Heart right ventricle (tissue), 16 donors: ENCODE measurements around the gene UBN1. TPM values are rescaled to one million over a fixed set of nuclear protein-coding genes. Genes with fewer than 3 reads are reported as not detected.

Source experiments
- ATAC-seq, 8 donors: fragments of 200-7000 bp; cut with Tn5 transposase; one replicate each; pipeline ENCODE4 v1.9.1; 2020; ENCODE audit warnings: mild to moderate bottlenecking in 8 of 8, moderate library complexity in 8 of 8, moderate number of reproducible peaks in 1 of 8
- DNase-seq, 2 donors: peaks; one replicate each; pipeline ENCODE4 v3.0.0-alpha.2; 2020
- H3K27ac ChIP-seq, 10 donors: fragments of 200-600 bp; sonication (generic) in 2 of 10; one replicate each; pipeline versions ENCODE4 v1.5.0 to v1.8.0; 2020 to 2022; ENCODE audit warnings: mild to moderate bottlenecking in 3 of 10
- H3K27me3 ChIP-seq, 7 donors: fragments of 200-600 bp; one replicate each; pipeline ENCODE4 v1.8.0; 2021 to 2022; ENCODE audit warnings: mild to moderate bottlenecking in 2 of 7
- H3K36me3 ChIP-seq, 9 donors: fragments of 200-600 bp; sonication (generic) in 1 of 9; one replicate each; pipeline versions ENCODE4 v1.5.0 to v1.8.0; 2020 to 2022; ENCODE audit warnings: mild to moderate bottlenecking in 2 of 9
- H3K4me1 ChIP-seq, 9 donors: fragments of 200-600 bp; sonication (generic) in 1 of 9; one replicate each; pipeline versions ENCODE4 v1.5.0 to v1.8.0; 2020 to 2022; ENCODE audit warnings: mild to moderate bottlenecking in 4 of 9
- H3K4me3 ChIP-seq, 10 donors: fragments of 200-600 bp; sonication (generic) in 2 of 10; one replicate each; pipeline versions ENCODE4 v1.5.0 to v1.8.0; 2020 to 2022; ENCODE audit warnings: mild to moderate bottlenecking in 7 of 10, moderate library complexity in 2 of 10
- H3K9me3 ChIP-seq, 11 donors: fragments of 200-600 bp in 10 of 11; sonication (generic) in 2 of 11; one replicate each; pipeline versions ENCODE4 v1.5.0 to v1.8.0; 2013 to 2022; ENCODE audit warnings: mild to moderate bottlenecking in 2 of 11, control low read depth in 1 of 11, moderate library complexity in 1 of 11
- WGBS, 2 donors: extraction: QIAGEN DNeasy Blood & Tissue Kit; methylation state at CpG; one replicate each; pipeline ENCODE4 v1.1.7; 2013; ENCODE audit warnings: inconsistent platforms in 1 of 2; 5-methylcytosine and 5-hydroxymethylcytosine counted together
- intact Hi-C, 10 donors: fragments of 100-400 bp; cut with DNase I; formaldehyde crosslinking; loops; one replicate each; pipeline versions ENCODE4 v1.11.1 to v1.14.2; 2022
- polyA plus RNA-seq, 2 donors: library from polyadenylated mRNA; stranded (reverse); fragments of 200-250 nt; gene quantifications; one replicate each; pipeline ENCODE4 v1.2.3, GENCODE V29; 2013
- total RNA-seq, 10 donors: library from RNA; stranded (reverse); fragmentation: NEBNext Ultra II Directional in 3 of 10; extraction: Animal tissue kit (Norgen Biotek cat#: 25700) in 3 of 10; gene quantifications; one replicate each; pipeline versions ENCODE4 v1.2.1 to v1.2.4, GENCODE V29; 2021 to 2023
- TF ChIP-seq, protein P1 (sequence below), 9 donors: fragments of 200-600 bp; sonication (generic) in 2 of 9; IDR thresholded peaks; one replicate each; pipeline versions ENCODE4 v1.5.0 to v1.8.0; 2021 to 2022; ENCODE audit warnings: antibody characterized with exemption in 9 of 9, mild to moderate bottlenecking in 5 of 9, moderate library complexity in 1 of 9
- donor health status: Arrhythmogenic right ventricular cardiomyopathy.
- donor health status: ischemic (EF 13 %, LVEDD 7.1; RV severe dilation, severe dysfunction).
- donor health status: healthy with polysubstance abuse.
- donor health status: DM: no; HTN: yes; CAD: no.
- donor health status: DM: no; HTN: no; CAD: no.
- donor health status: ischemic (EF 25% LVEDD 6.9; RV normal size, moderate dysfunction).
- donor health status: ischemic (EF 25% LVEDD 5.7; RV mildly dilated, moderate dysfunction).
- donor health status: healthy.
- donor health status: DM: yes; HTN: yes; CAD: no.
- donor health status: Ischemic cardiomyopathy.
- donor health status: ischemic (EF 35%, LVEDD 5.7; RV mildly dilated, moderate dysfunction).
- donor health status: nonischemic (EF 11% LVEDD 7.7; RV severe dilation, severe dysfunction).
- donor health status: DM: yes; HTN: yes; CAD: no.
- donor health status: PGD.
- donor health status: ischemic (EF 29% LVEDD 5.4; RV normal size, mild dysfunction).
- donor health status: nonischemic (EF 23%, LVEDD 6.1; RV moderate dilation, normal function).

Gene UBN1
- total and polyA plus RNA-seq, 12 donors = 11.3 to 56.9 (median 30.2) TPM

DNA sequence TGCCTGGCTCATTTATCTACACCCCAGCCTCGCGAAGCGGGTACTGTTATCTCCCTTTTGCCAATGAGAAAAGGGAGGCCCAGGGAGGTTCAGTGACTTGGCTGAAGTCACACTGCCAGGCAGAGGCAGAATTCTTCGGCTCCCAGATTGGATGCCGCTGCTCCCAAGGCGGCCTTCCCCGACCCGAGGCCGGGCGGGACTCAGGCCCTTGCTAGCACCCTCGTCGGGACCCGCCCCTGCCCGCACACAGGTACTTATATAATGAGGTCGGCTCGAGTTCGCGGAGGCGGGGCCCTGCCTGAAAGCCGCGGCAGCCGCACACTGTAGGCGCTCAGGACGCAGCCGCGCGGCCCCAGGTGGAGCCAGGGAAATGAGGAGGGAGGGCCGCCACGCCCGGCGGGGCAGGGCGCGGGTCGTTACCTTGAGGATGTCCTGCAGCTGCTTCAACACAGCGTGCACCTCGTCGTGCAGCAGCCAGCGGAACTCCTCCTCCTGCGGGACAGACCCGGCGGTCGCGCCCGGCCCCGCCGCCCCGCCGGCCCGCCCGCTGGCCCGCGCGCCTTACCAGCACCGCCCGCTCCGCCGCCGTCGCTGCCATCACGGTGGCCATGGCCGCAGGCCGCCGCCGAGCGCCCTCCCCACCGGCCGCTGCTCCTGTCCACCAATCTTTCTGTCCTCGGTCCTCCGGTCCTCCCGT lies 45.2 kb upstream of the UBN1 start, which contains the start of gene ROGDI:
ROGDI (minus strand) TSS at position 672 of the 697 bp plus-strand sequence; CDS start at position 610, 62 bp downstream.
- peak; percentile 29 to 74 (median 57) for ATAC-seq
- intact Hi-C loops = loop anchor here in 5 of 10 donors (2.0 to 10.0 kb wide), 5 partner anchors 35 to 155 kb away; partner anchors contain the start of genes GLYR1 (in 3 of the 5), UBN1 (in 3 of the 5), ZNF500 (in 3 of the 5) and SEC14L5 (in 1 of the 5)
- Histone ChIP-seq H3K9me3 (no peaks in the 10 kb centered on the region), H3K4me1 (peaks cover 0 to 51% (median 29%) of the 10 kb centered on the region in 9 donors), H3K4me3 (peak within 1 kb of the TSS; percentile 64 to 95 (median 84)), H3K36me3 (peaks cover 0 to 61% (median 39%) of the 10 kb centered on the region in 9 donors), H3K27me3 (no peaks in the 10 kb centered on the region), H3K27ac (peak within 1 kb of the TSS; percentile 67 to 96 (median 92))
- peak; percentile 75 to 76 for DNase-seq
- WGBS, 2 donors = 0% methylated on average over 45 to 70 of the region's 70 CpGs
- TF ChIP-seq, protein P1, sequence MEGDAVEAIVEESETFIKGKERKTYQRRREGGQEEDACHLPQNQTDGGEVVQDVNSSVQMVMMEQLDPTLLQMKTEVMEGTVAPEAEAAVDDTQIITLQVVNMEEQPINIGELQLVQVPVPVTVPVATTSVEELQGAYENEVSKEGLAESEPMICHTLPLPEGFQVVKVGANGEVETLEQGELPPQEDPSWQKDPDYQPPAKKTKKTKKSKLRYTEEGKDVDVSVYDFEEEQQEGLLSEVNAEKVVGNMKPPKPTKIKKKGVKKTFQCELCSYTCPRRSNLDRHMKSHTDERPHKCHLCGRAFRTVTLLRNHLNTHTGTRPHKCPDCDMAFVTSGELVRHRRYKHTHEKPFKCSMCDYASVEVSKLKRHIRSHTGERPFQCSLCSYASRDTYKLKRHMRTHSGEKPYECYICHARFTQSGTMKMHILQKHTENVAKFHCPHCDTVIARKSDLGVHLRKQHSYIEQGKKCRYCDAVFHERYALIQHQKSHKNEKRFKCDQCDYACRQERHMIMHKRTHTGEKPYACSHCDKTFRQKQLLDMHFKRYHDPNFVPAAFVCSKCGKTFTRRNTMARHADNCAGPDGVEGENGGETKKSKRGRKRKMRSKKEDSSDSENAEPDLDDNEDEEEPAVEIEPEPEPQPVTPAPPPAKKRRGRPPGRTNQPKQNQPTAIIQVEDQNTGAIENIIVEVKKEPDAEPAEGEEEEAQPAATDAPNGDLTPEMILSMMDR (IDR thresholded peaks at IDR 0.05) = no peak

DNA sequence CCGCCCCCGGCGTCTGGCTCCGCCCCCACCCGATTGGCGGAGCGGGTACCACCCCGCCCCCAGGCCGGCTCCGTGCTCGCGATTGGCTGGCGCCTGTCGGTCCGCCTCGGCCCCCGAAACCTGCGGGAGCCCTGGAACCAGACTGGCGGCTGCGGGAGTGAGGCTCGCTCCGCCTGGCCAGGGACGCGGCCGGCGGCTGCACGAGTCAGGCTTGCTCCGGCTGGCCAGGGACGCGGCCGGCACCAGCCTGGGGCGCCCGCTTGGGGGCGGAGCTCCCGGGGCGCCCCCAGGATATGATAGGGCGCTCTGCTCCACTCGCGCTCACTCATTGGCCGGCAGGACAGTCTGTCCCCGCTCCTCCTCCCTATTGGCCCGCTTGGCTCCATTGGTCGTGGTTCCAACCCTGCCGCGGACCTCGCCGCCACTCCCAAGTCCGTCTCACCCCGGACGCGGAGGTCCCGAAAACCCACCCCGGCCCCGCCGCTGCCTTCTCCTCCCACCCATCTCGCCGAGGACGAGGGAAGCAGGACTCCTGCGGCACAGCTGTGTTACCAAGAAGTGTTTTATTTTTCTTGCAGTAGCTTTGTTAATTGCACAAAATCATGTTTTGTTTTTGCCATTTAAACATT lies 44.5 kb upstream of the UBN1 start:
- Histone ChIP-seq H3K9me3 (no peaks in the 10 kb centered on the region), H3K27ac (peak overlapping the region; percentile 67 to 96 (median 92)), H3K36me3 (peaks cover 0 to 61% (median 37%) of the 10 kb centered on the region in 9 donors), H3K4me1 (peaks cover 0 to 51% (median 29%) of the 10 kb centered on the region in 9 donors), H3K4me3 (peak overlapping the region; percentile 64 to 95 (median 84)), H3K27me3 (no peaks in the 10 kb centered on the region)
- ATAC-seq = peak; percentile 90 to 96 (median 92)
- 0% methylated on average over 58 to 59 of the region's 59 CpGs for WGBS, 2 donors
- intact Hi-C loops = loop anchor here in 5 of 10 donors (2.0 to 10.0 kb wide), 5 partner anchors 35 to 155 kb away; partner anchors contain the start of genes GLYR1 (in 3 of the 5), UBN1 (in 3 of the 5), ZNF500 (in 3 of the 5) and SEC14L5 (in 1 of the 5)
- TF ChIP-seq, protein P1 (IDR thresholded peaks at IDR 0.05) = peak in 7 of 9 donors; percentile 15 to 52 (median 32)
- DNase-seq = peak; percentile 93 to 94

DNA sequence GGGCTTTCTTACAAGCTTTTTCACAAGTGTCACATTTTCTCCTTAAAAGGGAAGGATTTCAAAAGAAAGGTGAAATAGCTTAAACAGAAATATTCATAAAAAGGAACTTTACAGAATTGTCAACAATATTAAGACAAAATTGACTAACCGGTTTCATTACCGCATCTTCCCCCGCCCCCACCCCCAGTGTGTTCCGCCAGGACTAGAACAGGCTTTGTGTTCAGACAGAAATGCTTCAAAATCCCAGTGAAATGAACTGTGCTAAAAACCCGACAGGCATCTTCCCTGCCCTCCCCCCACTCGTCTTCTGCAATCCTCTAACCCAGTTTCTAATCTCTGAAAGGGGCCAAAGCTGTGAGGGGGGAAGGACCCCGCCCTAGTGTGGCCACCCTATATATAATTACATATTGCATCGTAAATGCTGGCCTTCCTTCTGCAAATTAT lies 43.9 kb upstream of the UBN1 start:
- no peaks in the 10 kb centered on the region for H3K27me3 ChIP-seq
- ATAC-seq (no peak), DNase-seq (no peak)
- H3K4me3 ChIP-seq = peak overlapping the region in 9 of 10 donors; percentile 64 to 95 (median 87)
- H3K4me1 ChIP-seq = peaks cover 0 to 51% (median 29%) of the 10 kb centered on the region in 9 donors
- H3K27ac ChIP-seq = peak overlapping the region in 9 of 10 donors; percentile 79 to 96 (median 93)
- WGBS, 2 donors = 57 to 62% methylated on average over 8 of the region's 8 CpGs
- H3K36me3 ChIP-seq = peaks cover 0 to 62% (median 37%) of the 10 kb centered on the region in 9 donors
- H3K9me3 ChIP-seq = no peaks in the 10 kb centered on the region
- intact Hi-C loops = loop anchor here in 5 of 10 donors (2.0 to 10.0 kb wide), 5 partner anchors 36 to 154 kb away; partner anchors contain the start of genes GLYR1 (in 3 of the 5), UBN1 (in 3 of the 5), ZNF500 (in 3 of the 5) and SEC14L5 (in 1 of the 5)
- TF ChIP-seq, protein P1 (IDR thresholded peaks at IDR 0.05) = no peak
